Right forelimb (tissue), 1 donor: Measurements from ENCODE around the gene ZNRF4.

Experiments
- DNase-seq: peaks from one replicate; pipeline ENCODE4 v3.0.0-alpha.2; 2018

Gene ZNRF4

GRCh38 chr19:5444431-5444830, 10.8 kb upstream of the ZNRF4 start:
- DNase-seq, result no peak

GRCh38 chr19:5445071-5445470, 10.1 kb upstream of the ZNRF4 start:
- DNase-seq, result no peak

- no peak for DNase-seq
Measured at GRCh38 chr19:5445561-5446055, 9.6 kb upstream of the ZNRF4 start.

- DNase-seq, result no peak
Measured at GRCh38 chr19:5447700-5448311, 7.4 kb upstream of the ZNRF4 start.

- no peak for DNase-seq
Measured at GRCh38 chr19:5448374-5448773, 6.8 kb upstream of the ZNRF4 start.

- no peak for DNase-seq
Measured at GRCh38 chr19:5450482-5451126, 4.6 kb upstream of the ZNRF4 start.

- DNase-seq, result no peak
Measured at GRCh38 chr19:5451494-5451893, 3.7 kb upstream of the ZNRF4 start.

- no peak for DNase-seq
Measured at GRCh38 chr19:5452594-5453565, 2.3 kb upstream of the ZNRF4 start.

GRCh38 chr19:5454743-5455142, 474 bp upstream of the ZNRF4 start:
- DNase-seq, result no peak

GRCh38 chr19:5456130-5456840, 1.1 kb downstream of the ZNRF4 start:
- no peak for DNase-seq

GRCh38 chr19:5456841-5457200, 1.6 kb downstream of the ZNRF4 start:
- DNase-seq, result no peak

GRCh38 chr19:5457709-5458108, 2.5 kb downstream of the ZNRF4 start:
- no peak for DNase-seq

GRCh38 chr19:5458420-5458819, 3.2 kb downstream of the ZNRF4 start:
- no peak for DNase-seq

GRCh38 chr19:5459360-5459759, 4.1 kb downstream of the ZNRF4 start:
- DNase-seq, result no peak

- DNase-seq, result no peak
Measured at GRCh38 chr19:5460748-5461147, 5.5 kb downstream of the ZNRF4 start.

- no peak for DNase-seq
Measured at GRCh38 chr19:5463959-5464358, 8.7 kb downstream of the ZNRF4 start.

GRCh38 chr19:5466072-5466471, 10.9 kb downstream of the ZNRF4 start:
- DNase-seq, result no peak

GRCh38 chr19:5466814-5467291, 11.6 kb downstream of the ZNRF4 start:
- peak; percentile 60 for DNase-seq

GRCh38 chr19:5470264-5470671, 15.1 kb downstream of the ZNRF4 start:
- no peak for DNase-seq

GRCh38 chr19:5472286-5472685, 17.1 kb downstream of the ZNRF4 start:
- no peak for DNase-seq

- DNase-seq, result no peak
Measured at GRCh38 chr19:5473646-5474045, 18.4 kb downstream of the ZNRF4 start.

GRCh38 chr19:5477451-5478215, 22.4 kb downstream of the ZNRF4 start:
- no peak for DNase-seq
